Adrenal gland (tissue), 5 donors: ENCODE data around the gene SUN1.

ENCODE experiments used
- POLR2A ChIP-seq, 2 donors: fragments of 450-650 bp; IDR thresholded peaks; one replicate each; pipeline ENCODE4 v1.6.1; 2017; ENCODE audit warnings: antibody characterized with exemption in 2 of 2, mild to moderate bottlenecking in 2 of 2, moderate library complexity in 1 of 2
- TF ChIP-seq, protein P1 (sequence below), 6 experiments: fragments of 450-650 bp in 4 of 6; fragments of 200-600 bp in 2 of 6; sonication (generic) in 1 of 6; IDR thresholded peaks; 1 replicate in 5 of 6; 2 replicates in 1 of 6; pipeline versions ENCODE4 v1.5.1 to v1.8.0; 2016 to 2021; ENCODE audit warnings: antibody characterized with exemption in 6 of 6, mild to moderate bottlenecking in 2 of 6, moderate library complexity in 1 of 6
- donor health status: DM: no; HTN: no; CAD: no.

DNA sequence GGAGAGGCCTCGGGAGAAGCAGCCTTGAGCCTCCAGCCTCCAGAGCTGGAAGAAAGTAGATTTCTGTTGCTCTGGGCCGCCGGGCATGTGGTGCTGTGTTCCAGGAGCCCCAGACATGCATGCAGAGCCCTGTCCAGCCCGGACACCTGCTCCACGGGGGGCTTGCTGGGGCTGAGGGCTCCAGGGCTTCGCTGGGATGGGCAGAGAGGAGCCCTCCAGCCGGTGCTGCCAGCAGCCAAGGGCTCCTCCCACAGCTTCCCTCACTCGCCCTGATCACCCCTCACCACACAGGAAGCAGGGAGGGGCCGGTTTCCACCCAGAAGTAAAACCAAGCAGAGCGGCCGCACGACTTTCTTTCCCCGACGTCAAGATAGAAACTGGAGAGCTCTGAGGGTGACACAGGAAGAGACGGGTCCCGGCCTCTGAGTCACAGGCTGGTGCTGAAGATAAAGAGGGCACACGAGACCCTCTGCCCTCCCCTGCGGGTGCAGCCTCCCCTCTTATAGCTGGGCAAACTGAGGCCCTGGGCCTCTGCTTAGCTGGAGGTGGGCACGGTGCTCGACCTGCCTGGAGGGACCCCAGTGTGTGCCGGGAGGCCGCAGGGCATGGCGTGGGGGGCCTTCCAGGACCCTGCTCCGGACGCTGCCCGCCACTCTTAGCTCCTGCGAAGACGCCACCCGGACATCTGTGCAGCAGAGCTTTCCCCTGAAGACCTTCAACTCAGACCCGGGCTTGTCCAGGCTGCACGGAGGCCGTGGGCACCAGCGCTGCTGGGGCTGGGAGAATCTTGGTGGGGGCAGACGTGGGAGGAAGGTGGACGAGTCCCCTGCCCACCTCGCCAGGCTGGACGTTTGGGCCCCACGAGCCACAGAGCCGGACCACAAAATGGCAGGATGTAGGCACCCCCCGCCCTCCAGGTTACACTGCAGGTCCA, 91.1 kb downstream of the SUN1 start:
- TF ChIP-seq, protein P1, sequence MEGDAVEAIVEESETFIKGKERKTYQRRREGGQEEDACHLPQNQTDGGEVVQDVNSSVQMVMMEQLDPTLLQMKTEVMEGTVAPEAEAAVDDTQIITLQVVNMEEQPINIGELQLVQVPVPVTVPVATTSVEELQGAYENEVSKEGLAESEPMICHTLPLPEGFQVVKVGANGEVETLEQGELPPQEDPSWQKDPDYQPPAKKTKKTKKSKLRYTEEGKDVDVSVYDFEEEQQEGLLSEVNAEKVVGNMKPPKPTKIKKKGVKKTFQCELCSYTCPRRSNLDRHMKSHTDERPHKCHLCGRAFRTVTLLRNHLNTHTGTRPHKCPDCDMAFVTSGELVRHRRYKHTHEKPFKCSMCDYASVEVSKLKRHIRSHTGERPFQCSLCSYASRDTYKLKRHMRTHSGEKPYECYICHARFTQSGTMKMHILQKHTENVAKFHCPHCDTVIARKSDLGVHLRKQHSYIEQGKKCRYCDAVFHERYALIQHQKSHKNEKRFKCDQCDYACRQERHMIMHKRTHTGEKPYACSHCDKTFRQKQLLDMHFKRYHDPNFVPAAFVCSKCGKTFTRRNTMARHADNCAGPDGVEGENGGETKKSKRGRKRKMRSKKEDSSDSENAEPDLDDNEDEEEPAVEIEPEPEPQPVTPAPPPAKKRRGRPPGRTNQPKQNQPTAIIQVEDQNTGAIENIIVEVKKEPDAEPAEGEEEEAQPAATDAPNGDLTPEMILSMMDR (IDR thresholded peaks at IDR 0.05) = no peak
- TF ChIP-seq POLR2A (IDR thresholded peaks at IDR 0.05) = no peak
